Duodenal mucosa (tissue), 2 donors: Measurements from ENCODE around the gene AOC1.
"Not testable (repeated sequence)": the region's sequence is repeated elsewhere in the genome, so short reads cannot be mapped to it uniquely, and the experiment has no call there.

Experiments used
- H3K27ac ChIP-seq: one replicate; pipeline ENCODE4 v1.7.0; 2013; ENCODE audit warnings: low read depth, low read length
- H3K27me3 ChIP-seq, 2 donors: one replicate each; pipeline ENCODE4 v1.7.0; 2013; ENCODE audit warnings: low read length in 2 of 2, control low read depth in 1 of 2; ENCODE audit not compliant: insufficient read depth in 2 of 2, control insufficient read depth in 1 of 2
- H3K36me3 ChIP-seq, 2 donors: one replicate each; pipeline ENCODE4 v1.7.0; 2013; ENCODE audit warnings: low read length in 2 of 2, control low read depth in 1 of 2; ENCODE audit not compliant: insufficient read depth in 2 of 2, control insufficient read depth in 1 of 2
- H3K4me1 ChIP-seq, 2 donors: one replicate each; pipeline ENCODE4 v1.7.0; 2013; ENCODE audit warnings: low read length in 2 of 2, control low read depth in 1 of 2; ENCODE audit not compliant: insufficient read depth in 2 of 2, control insufficient read depth in 1 of 2
- H3K4me3 ChIP-seq, 2 donors: one replicate each; pipeline ENCODE4 v1.7.0; 2013; ENCODE audit warnings: low read length in 2 of 2, low read depth in 1 of 2
- H3K9ac ChIP-seq, 2 donors: one replicate each; pipeline ENCODE4 v1.7.0; 2013; ENCODE audit warnings: low read length in 2 of 2, low read depth in 1 of 2
- H3K9me3 ChIP-seq, 2 donors: one replicate each; pipeline ENCODE4 v1.7.0; 2013; ENCODE audit warnings: low read length in 2 of 2, control low read depth in 1 of 2; ENCODE audit not compliant: control insufficient read depth in 1 of 2

AOC1 gene

GRCh38 chr7:150904011-150904909, 51.9 kb downstream of the AOC1 start:
- Histone ChIP-seq H3K9me3 (no peaks in the 10 kb centered on the region), H3K9ac (no peak overlapping the region), H3K27ac (no peak overlapping the region), H3K4me1 (peaks cover 37 to 41% of the 10 kb centered on the region in 2 donors), H3K4me3 (no peak overlapping the region), H3K27me3 (no peaks in the 10 kb centered on the region), H3K36me3 (no peaks in the 10 kb centered on the region)

GRCh38 chr7:150908173-150908572, 55.9 kb downstream of the AOC1 start:
- H3K9me3 ChIP-seq, result no peaks in the 10 kb centered on the region
- no peak overlapping the region for H3K4me3 ChIP-seq
- H3K9ac ChIP-seq, result no peak overlapping the region
- peaks cover 10 to 12% of the 10 kb centered on the region in 2 donors for H3K4me1 ChIP-seq
- H3K27me3 ChIP-seq, result no peaks in the 10 kb centered on the region
- no peaks in the 10 kb centered on the region for H3K36me3 ChIP-seq
- no peak overlapping the region for H3K27ac ChIP-seq

GRCh38 chr7:150909200-150909995, 57.1 kb downstream of the AOC1 start:
- no peaks in the 10 kb centered on the region for H3K36me3 ChIP-seq
- no peaks in the 10 kb centered on the region for H3K9me3 ChIP-seq
- no peak overlapping the region for H3K27ac ChIP-seq
- no peak overlapping the region for H3K4me3 ChIP-seq
- peaks cover 1 to 2% of the 10 kb centered on the region in 2 donors for H3K4me1 ChIP-seq
- peaks cover 0 to 4% of the 10 kb centered on the region in 2 donors for H3K27me3 ChIP-seq
- H3K9ac ChIP-seq, result no peak overlapping the region

GRCh38 chr7:150910305-150910995, 58.1 kb downstream of the AOC1 start:
- not testable (repeated sequence) for H3K27me3 ChIP-seq, H3K27ac ChIP-seq, H3K36me3 ChIP-seq, H3K4me1 ChIP-seq, H3K9ac ChIP-seq, H3K4me3 ChIP-seq, H3K9me3 ChIP-seq

GRCh38 chr7:150910996-150911422, 58.7 kb downstream of the AOC1 start:
- no peak overlapping the region for H3K27ac ChIP-seq

More at GRCh38 chr7:150910996-150911422, 58.7 kb downstream of the AOC1 start:
- Histone ChIP-seq H3K27me3 (peaks cover 0 to 4% of the 10 kb centered on the region in 2 donors), H3K36me3 (no peaks in the 10 kb centered on the region), H3K9ac (no peak overlapping the region), H3K9me3 (no peaks in the 10 kb centered on the region), H3K4me1 (no peaks in the 10 kb centered on the region), H3K4me3 (no peak overlapping the region)
